Measurements from ENCODE around the gene MUL1. TPM values are rescaled to one million over a fixed set of nuclear protein-coding genes. Genes with fewer than 3 reads are reported as not detected.

The MUL1 gene
- polyA plus RNA-seq, 1 of the 3 experiments (the other 2 are of a cell fraction): 22.8 TPM

- WGBS (ENCODE audit: low lambda C conversion rate): 21% methylated on average over 7 of the region's 7 CpGs
- H3K9ac ChIP-seq: no peak overlapping the region
- no peaks in the 10 kb centered on the region; a peak in 1 of 4 replicates for H3K4me1 ChIP-seq (ENCODE audit: control insufficient read depth in 1 of 2, insufficient read depth in 2 of 2, low read depth in 1 of 2, low read length in 1 of 2)
- no peak overlapping the region for H2AFZ ChIP-seq (ENCODE audit: low read depth)
- no peak overlapping the region for H3K4me2 ChIP-seq
- H3K27me3 ChIP-seq (ENCODE audit: insufficient read depth): peaks cover 40% of the 10 kb centered on the region
- no peaks in the 10 kb centered on the region for H3K36me3 ChIP-seq (replicated peaks in 1 of 2; ENCODE audit: control insufficient read depth in 1 of 2, insufficient read depth in 2 of 2, low read length in 1 of 2)
- no peaks in the 10 kb centered on the region for H3K9me3 ChIP-seq
- no peak for DNase-seq
- no peaks in the 10 kb centered on the region for H3K79me2 ChIP-seq (ENCODE audit: insufficient read depth)
- POLR2A ChIA-PET: no interaction called here
- H3K27ac ChIP-seq (ENCODE audit: low read depth in 2 of 2, low read length in 1 of 2): no peak overlapping the region
- no peaks in the 10 kb centered on the region for H4K20me1 ChIP-seq (ENCODE audit: insufficient read depth)
- no peaks in the 10 kb centered on the region for H3K9me2 ChIP-seq
- no peak for TF ChIP-seq EZH2phosphoT487 (IDR thresholded peaks at IDR 0.05; ENCODE audit: borderline replicate concordance, low read depth)
- no peak for TF ChIP-seq MXI1 (IDR thresholded peaks at IDR 0.05; ENCODE audit: low read depth, low read length)
- TF ChIP-seq, protein P1, sequence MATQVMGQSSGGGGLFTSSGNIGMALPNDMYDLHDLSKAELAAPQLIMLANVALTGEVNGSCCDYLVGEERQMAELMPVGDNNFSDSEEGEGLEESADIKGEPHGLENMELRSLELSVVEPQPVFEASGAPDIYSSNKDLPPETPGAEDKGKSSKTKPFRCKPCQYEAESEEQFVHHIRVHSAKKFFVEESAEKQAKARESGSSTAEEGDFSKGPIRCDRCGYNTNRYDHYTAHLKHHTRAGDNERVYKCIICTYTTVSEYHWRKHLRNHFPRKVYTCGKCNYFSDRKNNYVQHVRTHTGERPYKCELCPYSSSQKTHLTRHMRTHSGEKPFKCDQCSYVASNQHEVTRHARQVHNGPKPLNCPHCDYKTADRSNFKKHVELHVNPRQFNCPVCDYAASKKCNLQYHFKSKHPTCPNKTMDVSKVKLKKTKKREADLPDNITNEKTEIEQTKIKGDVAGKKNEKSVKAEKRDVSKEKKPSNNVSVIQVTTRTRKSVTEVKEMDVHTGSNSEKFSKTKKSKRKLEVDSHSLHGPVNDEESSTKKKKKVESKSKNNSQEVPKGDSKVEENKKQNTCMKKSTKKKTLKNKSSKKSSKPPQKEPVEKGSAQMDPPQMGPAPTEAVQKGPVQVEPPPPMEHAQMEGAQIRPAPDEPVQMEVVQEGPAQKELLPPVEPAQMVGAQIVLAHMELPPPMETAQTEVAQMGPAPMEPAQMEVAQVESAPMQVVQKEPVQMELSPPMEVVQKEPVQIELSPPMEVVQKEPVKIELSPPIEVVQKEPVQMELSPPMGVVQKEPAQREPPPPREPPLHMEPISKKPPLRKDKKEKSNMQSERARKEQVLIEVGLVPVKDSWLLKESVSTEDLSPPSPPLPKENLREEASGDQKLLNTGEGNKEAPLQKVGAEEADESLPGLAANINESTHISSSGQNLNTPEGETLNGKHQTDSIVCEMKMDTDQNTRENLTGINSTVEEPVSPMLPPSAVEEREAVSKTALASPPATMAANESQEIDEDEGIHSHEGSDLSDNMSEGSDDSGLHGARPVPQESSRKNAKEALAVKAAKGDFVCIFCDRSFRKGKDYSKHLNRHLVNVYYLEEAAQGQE (IDR thresholded peaks at IDR 0.05; ENCODE audit: low read depth, low read length): no peak
- TF ChIP-seq, protein P2, sequence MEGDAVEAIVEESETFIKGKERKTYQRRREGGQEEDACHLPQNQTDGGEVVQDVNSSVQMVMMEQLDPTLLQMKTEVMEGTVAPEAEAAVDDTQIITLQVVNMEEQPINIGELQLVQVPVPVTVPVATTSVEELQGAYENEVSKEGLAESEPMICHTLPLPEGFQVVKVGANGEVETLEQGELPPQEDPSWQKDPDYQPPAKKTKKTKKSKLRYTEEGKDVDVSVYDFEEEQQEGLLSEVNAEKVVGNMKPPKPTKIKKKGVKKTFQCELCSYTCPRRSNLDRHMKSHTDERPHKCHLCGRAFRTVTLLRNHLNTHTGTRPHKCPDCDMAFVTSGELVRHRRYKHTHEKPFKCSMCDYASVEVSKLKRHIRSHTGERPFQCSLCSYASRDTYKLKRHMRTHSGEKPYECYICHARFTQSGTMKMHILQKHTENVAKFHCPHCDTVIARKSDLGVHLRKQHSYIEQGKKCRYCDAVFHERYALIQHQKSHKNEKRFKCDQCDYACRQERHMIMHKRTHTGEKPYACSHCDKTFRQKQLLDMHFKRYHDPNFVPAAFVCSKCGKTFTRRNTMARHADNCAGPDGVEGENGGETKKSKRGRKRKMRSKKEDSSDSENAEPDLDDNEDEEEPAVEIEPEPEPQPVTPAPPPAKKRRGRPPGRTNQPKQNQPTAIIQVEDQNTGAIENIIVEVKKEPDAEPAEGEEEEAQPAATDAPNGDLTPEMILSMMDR (IDR thresholded peaks at IDR 0.05): no peak
- TF ChIP-seq CHD2 (IDR thresholded peaks at IDR 0.05; ENCODE audit: low read length, partially characterized antibody): no peak
- TF ChIP-seq RAD21 (IDR thresholded peaks at IDR 0.05; ENCODE audit: low read length): no peak
- no peak for TF ChIP-seq FOSL2 (IDR thresholded peaks at IDR 0.05; ENCODE audit: borderline replicate concordance, low read depth)
- no peak for TF ChIP-seq NFIC (IDR thresholded peaks at IDR 0.05; ENCODE audit: borderline replicate concordance)
- TF ChIP-seq RFX5 (IDR thresholded peaks at IDR 0.05; ENCODE audit: low read length): no peak
- TF ChIP-seq YY1 (IDR thresholded peaks at IDR 0.05; ENCODE audit: low read depth): no peak
- TF ChIP-seq IRF3 (IDR thresholded peaks at IDR 0.05; ENCODE audit: low read depth, low read length): no peak
- no peak for TF ChIP-seq TCF12 (IDR thresholded peaks at IDR 0.05)
- TF ChIP-seq TAF1 (IDR thresholded peaks at IDR 0.05; ENCODE audit: borderline replicate concordance, low read depth, low read length): no peak
- TF ChIP-seq USF1 (IDR thresholded peaks at IDR 0.05; ENCODE audit: borderline replicate concordance, low read depth): no peak
- no peak for TF ChIP-seq GABPA (IDR thresholded peaks at IDR 0.05; ENCODE audit: low read depth)
- no peak for TF ChIP-seq JUND (IDR thresholded peaks at IDR 0.05)
- no peak for TF ChIP-seq SMC3 (IDR thresholded peaks at IDR 0.05; ENCODE audit: low read depth, low read length)
- no peak for TF ChIP-seq FOXM1 (IDR thresholded peaks at IDR 0.05; ENCODE audit: low read depth)
- no peaks in the 10 kb centered on the region for H3F3A ChIP-seq (replicated peaks; ENCODE audit: insufficient read depth)
- no peak overlapping the region for H3K4me3 ChIP-seq (ENCODE audit: low read depth in 2 of 2, low read length in 1 of 2)
- CTCF ChIA-PET: interaction anchor here (1.5 to 4.2 kb wide), 2 partner anchors 27 to 105 kb away, joined by 3 to 27 read pairs; partner anchors contain the start of gene PINK1
Measured at GRCh38 chr1:20528221-20528620, 20.3 kb upstream of the MUL1 start.

Data from SK-N-SH (cell line).